Neural crest cell (in vitro differentiated cells): Measurements from ENCODE around the gene VPS13D. TPM values are rescaled to one million over a fixed set of nuclear protein-coding genes. Genes with fewer than 3 reads are reported as not detected.
"Not testable (repeated sequence)": the region's sequence is repeated elsewhere in the genome, so short reads cannot be mapped to it uniquely, and the experiment has no call there.

ENCODE experiments used
- DNase-seq: peaks from one replicate; pipeline ENCODE4 v3.0.0; 2021; ENCODE audit warnings: low read depth, mixed read lengths, low spot score
- H3K27ac Mint-ChIP-seq: one replicate; pipeline ENCODE4 v1.8.0; 2021; ENCODE audit warnings: mild to moderate bottlenecking, mixed read lengths; ENCODE audit not compliant: unreplicated experiment
- H3K27me3 Mint-ChIP-seq: 2 replicates; pipeline ENCODE4 v1.8.0; 2021; ENCODE audit warnings: low read depth, mild to moderate bottlenecking, mixed read lengths
- H3K36me3 Mint-ChIP-seq: 2 replicates; pipeline ENCODE4 v1.8.0; 2021; ENCODE audit warnings: low read depth, mild to moderate bottlenecking, mixed read lengths
- H3K4me1 Mint-ChIP-seq: 2 replicates; pipeline ENCODE4 v1.8.0; 2021; ENCODE audit warnings: mixed read lengths
- H3K4me3 Mint-ChIP-seq: one replicate; pipeline ENCODE4 v1.8.0; 2021; ENCODE audit warnings: mild to moderate bottlenecking, mixed read lengths
- H3K9me3 Mint-ChIP-seq: 2 replicates; pipeline ENCODE4 v1.8.0; 2021; ENCODE audit warnings: mixed read lengths
- CTCF ChIP-seq: fragments of 200-600 bp; sonication (generic); conservative IDR thresholded peaks from 2 replicates; pipeline ENCODE4 v1.5.0; 2021; ENCODE audit warnings: antibody characterized with exemption, mild to moderate bottlenecking
- total RNA-seq: library from RNA; stranded (reverse); gene quantifications from 2 replicates; pipeline ENCODE4 v1.2.1, GENCODE V29; 2021

VPS13D gene
- total RNA-seq, 1 donor from 2014 or later = 24.5 TPM

DNA sequence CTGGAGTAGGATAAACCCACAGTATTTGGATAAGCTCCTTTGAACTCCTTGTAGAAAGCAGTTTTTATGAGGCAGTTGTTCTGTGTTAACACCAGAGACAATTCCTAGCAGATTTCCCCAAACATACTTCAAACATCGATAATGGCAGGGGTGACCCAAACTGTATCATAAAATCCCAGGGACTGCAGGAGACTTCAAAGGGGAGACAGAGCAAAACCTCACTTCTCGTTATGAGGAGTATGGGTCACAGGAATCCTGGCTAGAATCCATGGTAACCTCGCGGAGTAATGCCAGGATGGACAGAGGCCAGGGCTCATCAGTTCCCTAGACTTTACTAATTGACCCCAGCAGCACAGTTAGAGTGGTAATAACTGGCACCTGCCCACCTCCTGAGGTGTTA is 240.2 kb downstream of the VPS13D start:
- peaks cover 2% of the 10 kb centered on the region for H3K36me3 Mint-ChIP-seq
- TF ChIP-seq CTCF = no peak
- H3K27ac Mint-ChIP-seq = no peak overlapping the region
- no peaks in the 10 kb centered on the region for H3K9me3 Mint-ChIP-seq
- no peak overlapping the region for H3K4me3 Mint-ChIP-seq
- peaks cover 16% of the 10 kb centered on the region for H3K4me1 Mint-ChIP-seq
- DNase-seq = no peak
- H3K27me3 Mint-ChIP-seq = no peaks in the 10 kb centered on the region

DNA sequence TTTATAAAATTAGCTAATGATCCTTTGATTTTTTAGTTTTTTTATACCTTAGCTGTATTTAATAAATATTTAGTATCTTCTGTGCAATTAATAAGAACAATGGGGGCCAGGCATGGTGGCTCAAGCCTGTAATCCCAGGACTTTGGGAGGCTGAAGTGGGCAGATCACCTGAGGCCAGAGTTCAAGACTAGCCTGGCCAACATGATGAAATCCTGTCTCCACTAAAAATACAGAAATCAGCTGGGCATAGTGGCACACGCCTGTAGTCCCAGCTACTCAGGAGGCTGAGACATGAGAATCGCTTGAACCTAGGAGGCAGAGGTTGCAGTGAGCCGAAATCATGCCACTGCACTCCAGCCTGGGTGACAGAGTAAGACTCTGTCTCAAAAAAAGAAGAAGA is 241.1 kb downstream of the VPS13D start:
- peaks cover 16% of the 10 kb centered on the region for H3K4me1 Mint-ChIP-seq
- H3K4me3 Mint-ChIP-seq, DNase-seq, H3K27ac Mint-ChIP-seq, H3K36me3 Mint-ChIP-seq, H3K27me3 Mint-ChIP-seq, H3K9me3 Mint-ChIP-seq: not testable (repeated sequence)

DNA sequence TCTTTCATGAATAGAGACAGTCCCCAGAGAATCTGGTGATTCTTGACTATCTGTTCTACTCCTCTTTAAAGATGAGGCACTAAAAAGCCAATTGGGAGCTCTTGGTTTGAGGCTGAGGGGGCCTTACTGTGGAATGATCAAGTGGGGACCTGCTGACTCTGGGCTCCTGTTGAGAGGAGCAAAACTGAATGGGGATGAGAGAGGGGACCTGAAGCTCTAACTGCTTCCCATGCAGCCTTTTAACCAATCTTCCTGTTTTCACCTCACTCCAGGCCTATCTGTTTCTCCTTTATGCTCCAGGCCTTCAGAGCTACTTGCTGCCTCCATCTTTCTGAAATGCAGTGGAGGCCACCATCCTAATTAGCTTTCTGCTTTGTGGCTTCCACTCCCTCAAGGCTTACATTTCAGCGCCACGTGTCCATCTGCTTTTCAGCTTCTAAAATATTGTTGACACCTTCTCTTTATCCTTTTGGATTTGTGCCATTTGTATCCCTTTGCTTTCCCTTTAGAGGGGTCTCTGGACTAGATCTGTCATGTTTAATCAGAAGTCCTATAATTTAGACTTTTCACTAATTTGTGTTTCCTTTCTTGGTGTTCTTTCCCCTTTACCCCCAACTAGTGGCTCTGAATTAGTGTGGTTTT is 242.4 kb downstream of the VPS13D start:
- peaks cover 5% of the 10 kb centered on the region for H3K36me3 Mint-ChIP-seq
- no peaks in the 10 kb centered on the region for H3K27me3 Mint-ChIP-seq
- DNase-seq = no peak
- no peak overlapping the region for H3K27ac Mint-ChIP-seq
- no peaks in the 10 kb centered on the region for H3K9me3 Mint-ChIP-seq
- no peak overlapping the region for H3K4me3 Mint-ChIP-seq
- peaks cover 16% of the 10 kb centered on the region for H3K4me1 Mint-ChIP-seq
- TF ChIP-seq CTCF = no peak

- no peaks in the 10 kb centered on the region for H3K27me3 Mint-ChIP-seq
- H3K9me3 Mint-ChIP-seq = no peaks in the 10 kb centered on the region
- peaks cover 23% of the 10 kb centered on the region for H3K4me1 Mint-ChIP-seq
- peaks cover 7% of the 10 kb centered on the region for H3K36me3 Mint-ChIP-seq
- no peak overlapping the region for H3K27ac Mint-ChIP-seq
- no peak for DNase-seq
- no peak for TF ChIP-seq CTCF
- H3K4me3 Mint-ChIP-seq = no peak overlapping the region
These were observed 243.1 kb downstream of the VPS13D start for GRCh38 chr1:12472798-12473551.

GRCh38 chr1:12473596-12474362 is 243.9 kb downstream of the VPS13D start:
- Mint-ChIP-seq H3K36me3 (peaks cover 7% of the 10 kb centered on the region), H3K4me3 (no peak overlapping the region), H3K4me1 (peaks cover 31% of the 10 kb centered on the region), H3K27ac (peak overlapping the region; percentile 20), H3K9me3 (no peaks in the 10 kb centered on the region), H3K27me3 (no peaks in the 10 kb centered on the region)
- no peak for TF ChIP-seq CTCF
- no peak for DNase-seq

GRCh38 chr1:12475101-12475500 is 245.3 kb downstream of the VPS13D start:
- Mint-ChIP-seq H3K27me3 (no peaks in the 10 kb centered on the region), H3K27ac (no peak overlapping the region), H3K9me3 (no peaks in the 10 kb centered on the region)

More at GRCh38 chr1:12475101-12475500, 245.3 kb downstream of the VPS13D start:
- Mint-ChIP-seq H3K4me1 (peaks cover 36% of the 10 kb centered on the region), H3K4me3 (no peak overlapping the region), H3K36me3 (peaks cover 8% of the 10 kb centered on the region)
- TF ChIP-seq CTCF = no peak
- no peak for DNase-seq
